Left cardiac atrium (tissue), 4 donors: Measurements from ENCODE around the gene ASAP2. TPM values are rescaled to one million over a fixed set of nuclear protein-coding genes. Genes with fewer than 3 reads are reported as not detected.

Experiments used
- ATAC-seq, 2 donors: fragments of 200-7000 bp; cut with Tn5 transposase; one replicate each; pipeline ENCODE4 v1.9.1; 2020; ENCODE audit warnings: mild to moderate bottlenecking in 2 of 2, moderate library complexity in 2 of 2
- DNase-seq: peaks from one replicate; pipeline ENCODE4 v3.0.0-alpha.2; 2020
- intact Hi-C, 2 donors: fragments of 100-400 bp; cut with DNase I; formaldehyde crosslinking; loops; one replicate each; pipeline versions ENCODE4 v1.14.1 to v1.15.1; 2022 to 2023
- total RNA-seq, 2 donors: library from RNA; stranded (reverse); fragmentation: NEBNext Ultra II Directional; extraction: Animal tissue kit (Norgen Biotek cat#: 25700); gene quantifications; one replicate each; pipeline ENCODE4 v1.2.1, GENCODE V29; 2021
- donor health status: DM: no; HTN: yes; CAD: no.
- donor health status: DM: no; HTN: yes; CAD: no; lungs with severe emphysema.
- donor health status: DM: yes; HTN: yes; CAD: no.
- donor health status: Dilated cardiomyopathy.

Gene ASAP2
- total RNA-seq, 2 donors from 2014 or later, result 13.4 to 18.2 TPM

GRCh38 chr2:9240745-9241144, 34.1 kb downstream of the ASAP2 start:
- ATAC-seq (peak in 1 of 2 donors; percentile 71), DNase-seq (no peak)
- intact Hi-C loops, result no loop called here

- ATAC-seq, result no peak
- no peak for DNase-seq
- intact Hi-C loops, result no loop called here
Observed at GRCh38 chr2:9241233-9241632, 34.6 kb downstream of the ASAP2 start.

- DNase-seq (no peak), ATAC-seq (no peak)
- intact Hi-C loops, result no loop called here
Observed at GRCh38 chr2:9243357-9243756, 36.7 kb downstream of the ASAP2 start.

GRCh38 chr2:9244985-9245544, 38.5 kb downstream of the ASAP2 start:
- DNase-seq, result no peak
- intact Hi-C loops, result no loop called here
- no peak for ATAC-seq

GRCh38 chr2:9247177-9247576, 40.6 kb downstream of the ASAP2 start:
- intact Hi-C loops, result no loop called here
- no peak for DNase-seq
- ATAC-seq, result no peak

GRCh38 chr2:9247786-9248185, 41.2 kb downstream of the ASAP2 start:
- intact Hi-C loops, result no loop called here
- no peak for DNase-seq
- peak; percentile 42 to 51 for ATAC-seq

GRCh38 chr2:9248363-9248762, 41.8 kb downstream of the ASAP2 start:
- intact Hi-C loops, result no loop called here
- no peak for DNase-seq
- ATAC-seq, result no peak

- no peak for DNase-seq
- intact Hi-C loops, result no loop called here
- ATAC-seq, result peak in 1 of 2 donors; percentile 36
Observed at GRCh38 chr2:9249020-9249800, 42.6 kb downstream of the ASAP2 start.

- ATAC-seq, result no peak
- intact Hi-C loops, result no loop called here
- no peak for DNase-seq
Observed at GRCh38 chr2:9250091-9250490, 43.5 kb downstream of the ASAP2 start.

GRCh38 chr2:9250498-9251153, 44.0 kb downstream of the ASAP2 start:
- intact Hi-C loops, result no loop called here
- ATAC-seq (peak in 1 of 2 donors; percentile 18), DNase-seq (no peak)

GRCh38 chr2:9251154-9252001, 44.8 kb downstream of the ASAP2 start:
- peak; percentile 76 for ATAC-seq
- intact Hi-C loops, result no loop called here
- peak; percentile 58 for DNase-seq

- ATAC-seq, result peak in 1 of 2 donors; percentile 5
- intact Hi-C loops, result no loop called here
- no peak for DNase-seq
Observed at GRCh38 chr2:9252002-9252357, 45.4 kb downstream of the ASAP2 start.

GRCh38 chr2:9255416-9255815, 48.8 kb downstream of the ASAP2 start:
- DNase-seq (no peak), ATAC-seq (no peak)
- intact Hi-C loops, result no loop called here

- no peak for ATAC-seq
- intact Hi-C loops, result no loop called here
- DNase-seq, result no peak
Observed at GRCh38 chr2:9256147-9256546, 49.5 kb downstream of the ASAP2 start.

GRCh38 chr2:9256570-9257043, 50.0 kb downstream of the ASAP2 start:
- intact Hi-C loops, result no loop called here
- ATAC-seq, result no peak
- DNase-seq, result no peak

GRCh38 chr2:9258501-9258900, 51.9 kb downstream of the ASAP2 start:
- DNase-seq, result no peak
- intact Hi-C loops, result no loop called here
- ATAC-seq, result no peak

- intact Hi-C loops, result no loop called here
- ATAC-seq, result peak; percentile 55 to 66
- peak; percentile 65 for DNase-seq
Observed at GRCh38 chr2:9258953-9259399, 52.4 kb downstream of the ASAP2 start.

GRCh38 chr2:9260464-9260918, 53.9 kb downstream of the ASAP2 start:
- intact Hi-C loops, result no loop called here
- ATAC-seq, result peak in 1 of 2 donors; percentile 9
- no peak for DNase-seq

GRCh38 chr2:9261231-9261883, 54.7 kb downstream of the ASAP2 start:
- intact Hi-C loops, result no loop called here
- DNase-seq (peak; percentile 56), ATAC-seq (peak; percentile 42 to 56)
